Forelimb muscle (tissue), 1 donor: Measurements from ENCODE around the gene IRF2BPL. TPM values are rescaled to one million over a fixed set of nuclear protein-coding genes. Genes with fewer than 3 reads are reported as not detected.

Source experiments
- DNase-seq: peaks from one replicate; pipeline ENCODE4 v3.0.0-alpha.2; 2013; ENCODE audit warnings: low read depth
- polyA plus RNA-seq: library from polyadenylated mRNA; unstranded; fragments of 120-200 nt; gene quantifications from one replicate; pipeline ENCODE4 v1.2.1, GENCODE V29; 2013; ENCODE audit not compliant: insufficient read length

The IRF2BPL gene
- polyA plus RNA-seq, 1 donor = 21.5 TPM

DNA sequence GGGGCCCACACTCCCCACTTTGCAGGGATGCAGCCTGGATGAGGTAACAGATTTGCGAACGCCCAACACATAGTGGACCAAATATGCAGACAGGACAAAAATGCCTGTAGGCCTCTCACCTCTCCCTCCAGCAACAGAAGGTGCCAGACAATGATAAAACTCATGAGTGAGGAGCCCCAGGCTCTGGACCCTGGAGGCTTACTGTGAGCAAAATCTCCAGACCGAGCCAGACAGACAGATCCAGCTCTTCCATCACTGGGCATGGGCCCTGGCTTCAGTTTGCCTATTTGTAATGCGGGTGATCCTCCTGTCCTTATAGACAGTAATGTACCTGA lies 42.3 kb downstream of the IRF2BPL start:
- no peak for DNase-seq

- DNase-seq = no peak
These were observed 42.8 kb downstream of the IRF2BPL start for GRCh38 chr14:76985540-76986230.

DNA sequence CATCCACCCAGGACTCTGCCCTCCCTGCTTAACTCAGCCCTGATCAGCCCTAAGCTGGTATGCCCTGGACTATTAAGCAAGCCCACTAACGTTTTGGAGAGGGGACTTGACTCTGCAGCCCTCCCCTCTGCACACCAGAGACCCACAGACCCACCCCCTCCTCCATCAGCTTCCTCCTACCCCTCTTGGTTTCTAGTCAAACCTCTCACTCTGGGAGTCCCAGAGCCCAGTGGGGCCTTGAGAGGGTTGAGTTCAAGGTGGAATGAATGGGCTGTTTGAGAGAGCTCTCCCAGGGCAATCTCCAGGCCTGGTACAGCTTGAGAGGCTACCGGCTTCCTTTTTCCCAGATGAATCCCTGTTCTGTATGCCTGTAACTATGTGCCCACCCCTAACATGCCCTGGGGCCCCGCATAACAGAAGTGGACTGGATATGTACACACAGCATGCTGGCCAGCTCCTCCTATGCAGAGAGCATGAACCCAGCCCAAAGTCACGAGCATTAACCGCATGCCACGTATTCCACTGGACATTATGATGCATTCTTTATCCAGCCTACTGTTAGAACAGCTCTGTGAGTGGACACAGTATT lies 43.6 kb downstream of the IRF2BPL start:
- DNase-seq = no peak

- DNase-seq = no peak
These were observed 44.2 kb downstream of the IRF2BPL start for GRCh38 chr14:76984297-76984696.

DNA sequence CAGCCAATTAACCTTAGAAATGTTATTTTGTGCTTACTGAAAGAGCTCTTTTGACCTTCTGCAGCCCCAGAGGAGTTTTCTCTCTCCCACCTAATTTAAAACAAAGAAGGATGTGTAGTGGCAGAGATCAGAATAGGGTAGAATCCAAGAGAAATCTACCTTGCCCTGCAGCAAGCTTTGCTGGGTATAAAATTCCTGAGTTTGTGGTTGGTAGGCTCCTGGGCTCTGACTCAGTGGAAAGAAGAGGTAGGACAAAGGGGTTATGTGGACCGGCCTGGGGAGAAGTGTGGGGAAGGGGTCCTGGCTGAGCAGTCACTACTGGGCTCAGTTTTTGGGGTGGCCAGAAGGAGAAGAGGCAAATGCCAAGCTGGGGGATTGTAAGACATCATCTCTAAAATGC lies 46.8 kb downstream of the IRF2BPL start:
- DNase-seq = no peak

- no peak for DNase-seq
These were observed 50.5 kb downstream of the IRF2BPL start for GRCh38 chr14:76977793-76978720.

GRCh38 chr14:76976240-76977005 lies 52.1 kb downstream of the IRF2BPL start:
- DNase-seq = no peak

GRCh38 chr14:76975812-76976211 lies 52.7 kb downstream of the IRF2BPL start:
- DNase-seq = no peak

DNA sequence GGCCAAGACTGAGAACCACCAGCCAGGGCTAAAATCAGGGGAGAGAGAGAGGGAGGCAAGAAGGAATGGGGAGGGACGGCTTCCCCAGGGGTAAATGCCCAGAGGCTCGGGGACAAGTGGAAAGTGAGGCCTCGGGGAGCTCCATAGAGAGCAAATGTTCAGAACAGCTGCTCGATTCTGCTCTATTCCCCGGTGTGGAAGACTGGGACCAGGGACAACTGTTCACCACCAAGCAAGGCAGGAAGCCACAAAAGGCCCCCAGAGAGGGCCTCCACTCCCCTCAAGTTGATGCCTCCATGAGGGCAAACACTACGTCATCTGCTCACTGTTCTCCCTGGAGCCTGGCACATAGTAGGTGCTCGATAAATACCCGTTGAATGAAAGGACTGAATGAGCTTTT lies 53.5 kb downstream of the IRF2BPL start:
- DNase-seq = no peak

Other genes with a start within 250 kb of the IRF2BPL start
- gene ANGEL1, start 215.8 kb downstream of the IRF2BPL start, polyA plus RNA-seq = 21.3 TPM
- 0.18 TPM for gene LRRC74A, start 202.3 kb downstream of the IRF2BPL start, polyA plus RNA-seq
- gene CIPC, start 69.5 kb upstream of the IRF2BPL start, polyA plus RNA-seq = 26.8 TPM
- gene ZDHHC22, start 113.1 kb upstream of the IRF2BPL start, polyA plus RNA-seq = 0.87 TPM
- 0.67 TPM for gene TMEM63C, start 153.1 kb upstream of the IRF2BPL start, polyA plus RNA-seq
- not detected for gene NGB, start 242.5 kb upstream of the IRF2BPL start, polyA plus RNA-seq